Naive B cell (primary cell): Measurements from ENCODE around the gene ITPKB. TPM values are rescaled to one million over a fixed set of nuclear protein-coding genes. Genes with fewer than 3 reads are reported as not detected.

ENCODE experiments used
- ATAC-seq, 2 donors: fragments of 150-1000 bp; cut with Tn5 transposase; 2 replicates each; pipeline ENCODE4 v1.10.0; 2021; ENCODE audit warnings: low read depth in 2 of 2, mild to moderate bottlenecking in 2 of 2, moderate library complexity in 2 of 2
- DNase-seq: peaks from one replicate; pipeline ENCODE4 v3.0.0; 2022
- H3K27ac Mint-ChIP-seq, 6 donors: one replicate each; pipeline ENCODE4 v1.8.0; 2020 to 2022; ENCODE audit warnings: mild to moderate bottlenecking in 6 of 6, mixed read lengths in 6 of 6, moderate library complexity in 5 of 6, inconsistent platforms in 2 of 6
- H3K27me3 Mint-ChIP-seq, 3 donors: one replicate each; pipeline ENCODE4 v1.8.0; 2021 to 2022; ENCODE audit warnings: mixed read lengths in 3 of 3, mild to moderate bottlenecking in 1 of 3
- H3K36me3 Mint-ChIP-seq, 2 donors: one replicate each; pipeline ENCODE4 v1.8.0; 2020 to 2022; ENCODE audit warnings: mixed read lengths in 2 of 2, inconsistent platforms in 1 of 2, mild to moderate bottlenecking in 1 of 2
- H3K4me1 Mint-ChIP-seq, 3 donors: one replicate each; pipeline ENCODE4 v1.8.0; 2020 to 2022; ENCODE audit warnings: mixed read lengths in 3 of 3, inconsistent platforms in 1 of 3, mild to moderate bottlenecking in 1 of 3, moderate library complexity in 1 of 3
- H3K4me3 Mint-ChIP-seq, 8 donors: one replicate each; pipeline ENCODE4 v1.8.0; 2020 to 2022; ENCODE audit warnings: mild to moderate bottlenecking in 8 of 8, mixed read lengths in 8 of 8, moderate library complexity in 8 of 8, inconsistent platforms in 2 of 8
- H3K9me3 Mint-ChIP-seq, 7 donors: one replicate each; pipeline ENCODE4 v1.8.0; 2020 to 2022; ENCODE audit warnings: mixed read lengths in 7 of 7, mild to moderate bottlenecking in 5 of 7, inconsistent platforms in 2 of 7, moderate library complexity in 1 of 7
- polyA plus RNA-seq, 6 donors: library from polyadenylated mRNA; unstranded; fragments of 300-500 nt; fragmentation: Illumina TruSeq; gene quantifications; one replicate each; pipeline ENCODE4 v1.2.3, GENCODE V29; 2021; ENCODE audit warnings: low read depth in 6 of 6

Gene ITPKB
- polyA plus RNA-seq, 6 donors from 2014 or later = 24.5 to 48.9 (median 34.1) TPM

DNA sequence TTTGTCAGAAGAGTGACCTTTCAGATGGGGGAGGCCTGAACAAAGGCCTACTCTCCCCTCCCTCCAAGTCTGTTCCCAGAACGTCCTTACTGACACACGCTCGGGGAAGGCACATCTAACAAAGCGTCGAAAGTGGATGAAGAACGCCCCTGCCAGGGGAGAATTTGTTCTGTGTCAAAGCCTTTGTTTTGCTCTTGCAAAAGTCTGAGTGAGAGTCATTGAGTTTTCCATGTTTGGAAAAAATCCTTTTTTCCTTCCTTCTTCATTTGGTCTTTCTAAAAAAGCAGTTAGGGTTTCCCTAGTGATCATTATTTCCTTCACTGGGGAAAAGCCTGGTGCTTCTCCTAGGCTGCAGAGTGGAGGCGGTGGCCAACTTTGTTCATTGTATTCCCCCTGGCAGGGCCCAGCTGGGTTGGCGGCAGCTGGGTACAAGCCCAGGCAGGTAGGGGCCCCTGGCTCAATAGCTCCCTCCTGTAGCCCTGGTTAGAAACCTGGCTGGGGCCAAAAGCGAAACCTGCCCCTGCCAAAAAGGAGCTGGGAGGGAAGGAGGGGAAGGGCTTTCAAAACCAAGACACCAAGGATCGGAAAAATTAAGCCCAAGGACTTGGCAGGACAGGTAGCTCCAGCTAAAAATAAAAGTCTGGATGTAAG, 81.1 kb downstream of the ITPKB start:
- peak overlapping the region in 3 of 6 donors; percentile 65 to 84 (median 84) for H3K27ac Mint-ChIP-seq

DNA sequence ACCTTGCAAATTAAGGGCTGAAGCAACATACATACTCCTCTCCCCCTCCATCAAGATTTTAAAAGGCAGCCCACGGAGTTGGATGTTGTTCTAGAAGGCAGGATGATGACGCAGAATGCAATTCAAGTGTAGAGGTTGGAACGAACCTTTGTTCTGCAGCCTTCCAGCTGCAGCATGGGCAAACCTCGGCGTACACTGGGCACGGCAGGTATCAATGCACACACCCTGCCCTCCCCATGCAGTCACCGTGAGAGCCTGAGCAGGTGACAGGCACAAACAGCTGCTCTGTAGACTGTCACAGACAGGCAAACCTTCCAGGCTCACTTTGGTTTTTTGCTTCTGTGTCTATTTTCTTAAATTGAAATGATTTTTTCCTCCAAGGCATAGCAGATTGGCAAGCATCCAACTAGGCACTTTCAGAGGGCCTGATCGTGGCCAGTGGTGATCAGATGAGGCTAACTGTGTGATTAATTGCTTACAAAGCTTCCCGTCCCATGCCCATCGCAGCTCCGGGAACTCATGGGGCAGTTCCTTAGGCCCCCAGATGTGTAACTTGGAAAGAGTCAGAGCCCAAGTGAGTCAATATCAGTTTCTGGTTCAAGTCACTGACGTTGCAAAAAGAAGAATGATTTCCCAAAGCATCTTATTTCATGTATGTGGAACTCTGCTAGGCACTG, 82.3 kb downstream of the ITPKB start:
- no peaks in the 10 kb centered on the region for H3K36me3 Mint-ChIP-seq
- H3K27ac Mint-ChIP-seq = peak overlapping the region in 3 of 6 donors; percentile 44 to 81 (median 65)
- peaks cover 30 to 89% (median 30%) of the 10 kb centered on the region in 3 donors for H3K4me1 Mint-ChIP-seq
- H3K27me3 Mint-ChIP-seq = no peaks in the 10 kb centered on the region
- ATAC-seq (peak in 1 of 2 donors; percentile 9), DNase-seq (no peak)
- H3K9me3 Mint-ChIP-seq = no peaks in the 10 kb centered on the region
- peak overlapping the region; percentile 16 to 85 (median 57) for H3K4me3 Mint-ChIP-seq

More for the DNA sequence above, 81.1 kb downstream of the ITPKB start:
- no peaks in the 10 kb centered on the region for H3K27me3 Mint-ChIP-seq
- H3K9me3 Mint-ChIP-seq = no peaks in the 10 kb centered on the region
- H3K4me1 Mint-ChIP-seq = peaks cover 34 to 98% (median 40%) of the 10 kb centered on the region in 3 donors
- peak overlapping the region in 3 of 8 donors; percentile 27 to 69 (median 42) for H3K4me3 Mint-ChIP-seq
- no peak for ATAC-seq
- no peak for DNase-seq
- no peaks in the 10 kb centered on the region for H3K36me3 Mint-ChIP-seq

DNA sequence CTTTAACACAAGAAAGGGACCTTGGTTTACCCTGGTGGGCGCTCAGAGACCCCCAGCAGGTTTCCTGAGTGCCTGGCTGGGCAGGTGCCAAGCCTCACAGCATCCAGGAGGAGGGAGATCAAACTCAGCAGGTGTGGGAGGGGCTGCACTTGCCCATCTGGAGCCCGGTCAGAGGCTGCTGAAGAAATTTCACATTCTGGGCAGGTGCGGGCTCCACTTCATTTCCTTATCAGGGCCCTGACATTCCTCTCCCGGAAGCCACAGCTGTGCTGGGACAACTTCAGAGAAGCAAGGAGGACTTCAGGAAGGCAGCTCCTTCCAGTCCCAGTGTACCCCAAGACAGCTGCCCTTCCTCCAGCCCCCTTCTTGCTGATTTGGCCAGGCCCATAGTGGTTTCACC, 82.9 kb downstream of the ITPKB start:
- H3K9me3 Mint-ChIP-seq = no peaks in the 10 kb centered on the region
- peaks cover 24 to 84% (median 25%) of the 10 kb centered on the region in 3 donors for H3K4me1 Mint-ChIP-seq
- H3K36me3 Mint-ChIP-seq = no peaks in the 10 kb centered on the region
- ATAC-seq (no peak), DNase-seq (no peak)
- H3K27ac Mint-ChIP-seq = peak overlapping the region in 3 of 6 donors; percentile 44 to 81 (median 65)
- H3K4me3 Mint-ChIP-seq = peak overlapping the region in 7 of 8 donors; percentile 56 to 89 (median 70)
- H3K27me3 Mint-ChIP-seq = no peaks in the 10 kb centered on the region

DNA sequence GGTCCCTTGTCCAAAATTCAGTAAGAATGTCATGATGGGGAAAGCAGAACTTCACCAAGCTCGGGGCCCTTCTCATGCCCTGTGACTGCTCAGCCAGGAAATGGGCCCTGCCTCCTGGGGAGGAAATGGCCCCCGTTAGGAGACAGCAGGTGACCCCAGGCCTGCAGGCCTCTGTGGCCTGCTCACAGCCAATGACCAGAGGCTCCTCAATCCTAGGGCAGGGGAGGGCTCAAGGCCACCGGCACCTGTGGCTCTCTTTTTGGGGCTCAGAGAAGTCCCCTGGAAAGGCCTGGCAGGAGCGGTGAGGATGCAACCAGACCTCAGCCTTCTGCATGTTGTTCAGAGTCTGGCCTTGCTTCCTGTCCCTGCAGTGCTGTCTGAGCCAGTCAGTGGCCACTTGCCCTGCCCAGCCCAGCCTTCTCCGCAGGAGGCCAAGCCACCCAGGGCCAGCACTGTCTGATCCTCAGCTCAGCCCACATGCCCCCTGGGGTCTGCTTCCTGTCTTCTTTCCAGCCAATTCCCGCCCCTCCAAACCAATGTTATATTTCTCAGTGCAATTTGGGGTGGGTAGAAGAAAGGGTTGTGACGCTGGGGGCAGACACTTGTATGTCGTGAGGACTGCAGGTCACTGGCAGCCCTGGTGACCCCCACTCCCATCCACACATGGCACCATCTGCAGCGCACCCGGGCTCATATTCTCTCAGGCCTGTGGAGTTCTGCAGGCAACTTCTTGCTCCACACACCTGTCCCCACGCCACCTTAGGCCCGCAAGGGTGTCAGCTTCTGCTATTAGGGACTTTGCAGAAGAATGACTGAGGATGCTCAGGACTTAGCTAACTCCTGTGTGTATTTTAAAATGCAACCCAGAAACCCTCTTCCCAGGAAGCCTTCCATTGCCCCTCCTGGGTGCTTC, 83.6 kb downstream of the ITPKB start:
- Mint-ChIP-seq H3K27ac (peak overlapping the region in 3 of 6 donors; percentile 58 to 99 (median 98)), H3K27me3 (no peaks in the 10 kb centered on the region), H3K4me3 (peak overlapping the region; percentile 44 to 90 (median 80)), H3K9me3 (no peaks in the 10 kb centered on the region), H3K4me1 (peaks cover 24 to 77% (median 26%) of the 10 kb centered on the region in 3 donors), H3K36me3 (no peaks in the 10 kb centered on the region)
- ATAC-seq = peak; percentile 44 to 45
- DNase-seq = peak; percentile 65

DNA sequence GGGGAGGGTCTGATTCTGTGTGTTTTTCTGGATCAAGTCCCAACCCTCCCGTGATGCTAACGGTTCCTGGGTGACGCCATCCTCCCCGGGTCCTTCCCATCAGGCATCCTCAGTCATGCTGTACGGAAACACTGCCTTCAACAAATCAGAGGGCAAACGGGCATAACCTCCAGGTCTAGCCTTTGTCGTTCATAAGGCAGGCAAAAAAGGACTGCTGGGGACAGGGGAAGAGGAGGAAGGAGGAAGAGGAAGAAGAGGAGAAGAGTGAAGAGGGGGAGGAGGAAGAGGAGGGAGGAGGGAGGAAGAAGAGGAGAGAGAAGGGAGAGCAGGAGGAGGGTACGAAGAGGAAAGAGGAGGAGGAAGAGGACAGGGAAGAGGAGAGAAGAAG, 84.4 kb downstream of the ITPKB start:
- H3K27ac Mint-ChIP-seq = peak overlapping the region in 2 of 6 donors; percentile 98 to 99
- ATAC-seq (no peak), DNase-seq (no peak)

DNA sequence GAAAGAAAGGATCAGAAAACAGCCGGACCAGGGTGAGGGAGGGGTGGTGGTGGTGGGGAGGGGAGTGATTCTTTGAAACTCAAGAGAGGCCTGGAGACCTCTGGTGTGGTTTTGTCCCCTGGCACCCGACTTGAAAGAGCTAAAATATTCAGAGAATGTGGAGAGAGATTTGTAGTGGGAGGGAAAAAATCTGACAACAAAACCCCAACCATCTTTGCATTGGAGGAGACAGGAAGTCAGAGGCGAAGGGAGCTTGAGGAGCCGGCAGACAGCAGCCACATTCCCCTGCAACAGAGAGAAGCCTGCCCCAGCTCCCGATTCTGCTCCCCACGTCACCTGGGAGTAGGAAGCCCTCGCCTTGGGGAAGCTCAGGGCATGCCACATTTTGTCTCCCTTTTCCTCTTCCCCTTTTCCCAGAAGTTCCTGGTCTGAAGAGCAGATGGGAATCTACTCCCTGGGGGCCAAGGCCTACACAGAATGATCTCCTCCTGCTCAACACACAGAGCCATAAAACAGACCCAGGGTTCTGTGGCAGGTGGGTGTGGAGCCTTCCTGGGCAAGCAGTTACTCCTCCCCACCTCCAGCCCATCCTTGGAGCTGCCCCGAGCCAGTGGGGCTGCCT, 84.9 kb downstream of the ITPKB start:
- Mint-ChIP-seq H3K9me3 (no peaks in the 10 kb centered on the region), H3K36me3 (no peaks in the 10 kb centered on the region), H3K27me3 (no peaks in the 10 kb centered on the region), H3K4me3 (peak overlapping the region; percentile 63 to 90 (median 84)), H3K4me1 (peaks cover 22 to 66% (median 23%) of the 10 kb centered on the region in 3 donors), H3K27ac (peak overlapping the region in 2 of 6 donors; percentile 98 to 99)
- DNase-seq (no peak), ATAC-seq (no peak)

More for the DNA sequence above, 84.4 kb downstream of the ITPKB start:
- no peaks in the 10 kb centered on the region for H3K27me3 Mint-ChIP-seq
- H3K4me3 Mint-ChIP-seq = peak overlapping the region; percentile 44 to 90 (median 80)
- H3K4me1 Mint-ChIP-seq = peaks cover 23 to 69% (median 23%) of the 10 kb centered on the region in 3 donors
- H3K36me3 Mint-ChIP-seq = no peaks in the 10 kb centered on the region
- no peaks in the 10 kb centered on the region for H3K9me3 Mint-ChIP-seq

DNA sequence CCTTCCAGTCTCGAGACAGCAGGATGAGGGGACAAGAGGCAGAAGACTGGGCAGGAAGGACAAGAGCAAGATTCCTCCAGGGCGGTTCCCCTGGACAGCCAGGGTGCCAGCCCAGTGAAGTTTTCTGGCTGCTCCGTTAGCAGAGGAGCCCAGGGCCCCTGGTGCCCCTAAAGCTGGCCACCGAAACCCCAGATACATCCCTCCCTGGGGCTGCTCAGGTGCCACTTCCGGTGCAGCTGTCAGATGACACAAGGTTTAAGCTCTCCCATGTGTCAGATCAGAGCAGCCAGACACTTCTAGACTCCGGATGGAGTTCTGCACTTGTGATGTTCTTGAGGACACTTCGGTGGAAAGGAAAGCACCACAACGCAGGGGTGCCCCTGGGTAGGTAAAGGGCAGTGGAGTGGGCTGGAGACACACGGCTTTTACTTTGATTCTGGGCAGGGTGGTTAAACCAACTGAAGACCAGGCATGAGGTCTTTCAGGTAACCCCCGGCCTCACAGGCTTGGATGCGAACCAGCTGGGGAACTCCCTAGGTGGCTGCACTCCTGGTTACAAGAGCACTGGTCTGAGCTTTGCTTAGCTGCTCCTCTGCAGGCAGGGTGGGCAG, 85.7 kb downstream of the ITPKB start:
- H3K27ac Mint-ChIP-seq = peak overlapping the region in 2 of 6 donors; percentile 98 to 99
- ATAC-seq (peak; percentile 81 to 84), DNase-seq (peak; percentile 72)
- H3K4me3 Mint-ChIP-seq = peak overlapping the region; percentile 63 to 90 (median 84)
- H3K36me3 Mint-ChIP-seq = peaks cover 0 to 2% of the 10 kb centered on the region in 2 donors
- H3K9me3 Mint-ChIP-seq = no peaks in the 10 kb centered on the region
- no peaks in the 10 kb centered on the region for H3K27me3 Mint-ChIP-seq
- H3K4me1 Mint-ChIP-seq = peaks cover 20 to 58% (median 20%) of the 10 kb centered on the region in 3 donors

DNA sequence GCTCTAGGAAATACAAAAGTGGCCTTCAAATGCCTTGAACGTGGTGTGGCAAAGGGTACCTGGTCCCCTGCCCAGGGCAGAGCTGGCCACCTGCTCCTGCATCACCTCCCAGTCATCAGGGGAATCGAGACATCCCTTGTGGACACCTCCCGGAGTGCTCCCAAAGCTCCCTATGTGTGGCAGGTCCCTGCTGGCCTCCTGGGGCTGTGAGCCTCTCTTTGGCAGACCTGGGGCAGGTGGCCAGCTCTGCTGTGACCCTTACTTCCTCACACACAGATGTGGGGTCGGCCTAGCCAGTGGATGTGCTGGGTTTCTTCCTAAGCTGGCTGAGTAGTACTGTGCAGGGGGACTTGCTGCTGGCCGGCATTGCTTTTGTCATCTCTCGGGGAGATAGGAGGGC, 86.5 kb downstream of the ITPKB start:
- H3K4me3 Mint-ChIP-seq = peak overlapping the region in 4 of 8 donors; percentile 21 to 82 (median 76)
- H3K9me3 Mint-ChIP-seq = no peaks in the 10 kb centered on the region
- peaks cover 0 to 8% of the 10 kb centered on the region in 2 donors for H3K36me3 Mint-ChIP-seq
- no peak for DNase-seq
- no peaks in the 10 kb centered on the region for H3K27me3 Mint-ChIP-seq
- peaks cover 19 to 50% (median 20%) of the 10 kb centered on the region in 3 donors for H3K4me1 Mint-ChIP-seq
- peak overlapping the region in 2 of 6 donors; percentile 78 to 98 for H3K27ac Mint-ChIP-seq
- ATAC-seq = no peak

DNA sequence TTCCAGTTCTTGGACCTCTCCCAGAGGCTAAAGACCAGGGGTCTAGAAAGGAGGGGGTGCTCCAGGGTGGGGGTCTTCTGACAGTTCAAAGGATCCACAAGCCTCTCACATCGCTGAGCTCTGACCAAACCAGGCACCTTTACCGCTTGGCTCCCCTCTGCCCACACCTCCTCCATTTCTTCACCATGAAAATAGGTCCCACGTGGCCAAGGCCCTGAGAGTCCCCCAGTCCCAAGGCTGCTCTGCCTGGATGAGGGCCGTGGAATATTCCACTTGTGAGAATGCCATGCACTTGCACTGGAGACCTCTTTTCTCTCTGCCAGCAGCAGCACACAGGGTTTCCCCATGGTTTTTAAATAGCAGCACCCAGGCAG, 87.4 kb downstream of the ITPKB start:
- Mint-ChIP-seq H3K9me3 (no peaks in the 10 kb centered on the region), H3K4me1 (peaks cover 19 to 42% (median 21%) of the 10 kb centered on the region in 3 donors), H3K4me3 (no peak overlapping the region), H3K36me3 (peaks cover 0 to 8% of the 10 kb centered on the region in 2 donors), H3K27ac (peak overlapping the region in 1 of 6 donors; percentile 35), H3K27me3 (no peaks in the 10 kb centered on the region)
- DNase-seq = no peak
- ATAC-seq = no peak

DNA sequence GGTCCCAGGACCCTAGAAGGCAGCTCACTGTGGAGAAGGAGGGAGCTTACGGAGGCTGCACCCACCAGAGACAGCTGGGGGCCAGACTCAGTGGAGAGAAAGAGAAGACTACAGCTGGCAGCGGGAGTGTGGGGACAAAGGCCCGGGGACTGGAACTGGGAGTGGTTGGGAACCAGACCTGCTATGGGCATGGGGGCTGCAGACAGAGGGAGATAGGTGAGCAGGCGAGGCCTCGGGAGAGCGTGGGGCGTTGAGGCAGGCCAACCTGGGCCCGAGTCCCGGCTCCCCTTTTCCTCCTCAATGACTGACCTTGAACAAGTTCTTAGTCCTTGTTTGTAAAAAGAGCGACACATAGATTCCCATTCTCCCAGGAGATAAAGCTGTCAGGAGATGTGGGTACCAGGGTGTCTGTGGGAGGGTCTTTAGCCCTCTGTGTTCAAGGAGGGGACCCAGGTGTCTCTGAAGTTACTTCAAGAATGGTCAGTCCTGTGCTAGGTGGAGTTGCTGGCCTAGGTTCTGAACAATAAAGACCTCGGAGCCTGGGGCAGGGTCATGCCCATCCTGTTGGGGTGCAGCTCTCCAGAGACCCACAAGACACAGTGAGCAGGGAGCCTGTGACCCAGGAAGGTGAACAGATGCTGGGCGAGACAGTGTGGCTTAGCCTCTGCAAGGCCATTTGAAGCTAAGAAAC, 87.9 kb downstream of the ITPKB start:
- no peak for ATAC-seq
- no peaks in the 10 kb centered on the region for H3K27me3 Mint-ChIP-seq
- peaks cover 0 to 8% of the 10 kb centered on the region in 2 donors for H3K36me3 Mint-ChIP-seq
- DNase-seq = no peak
- peak overlapping the region in 2 of 8 donors; percentile 41 to 42 for H3K4me3 Mint-ChIP-seq
- peak overlapping the region in 4 of 6 donors; percentile 21 to 98 (median 72) for H3K27ac Mint-ChIP-seq
- H3K4me1 Mint-ChIP-seq = peaks cover 23 to 41% (median 26%) of the 10 kb centered on the region in 3 donors
- no peaks in the 10 kb centered on the region for H3K9me3 Mint-ChIP-seq

DNA sequence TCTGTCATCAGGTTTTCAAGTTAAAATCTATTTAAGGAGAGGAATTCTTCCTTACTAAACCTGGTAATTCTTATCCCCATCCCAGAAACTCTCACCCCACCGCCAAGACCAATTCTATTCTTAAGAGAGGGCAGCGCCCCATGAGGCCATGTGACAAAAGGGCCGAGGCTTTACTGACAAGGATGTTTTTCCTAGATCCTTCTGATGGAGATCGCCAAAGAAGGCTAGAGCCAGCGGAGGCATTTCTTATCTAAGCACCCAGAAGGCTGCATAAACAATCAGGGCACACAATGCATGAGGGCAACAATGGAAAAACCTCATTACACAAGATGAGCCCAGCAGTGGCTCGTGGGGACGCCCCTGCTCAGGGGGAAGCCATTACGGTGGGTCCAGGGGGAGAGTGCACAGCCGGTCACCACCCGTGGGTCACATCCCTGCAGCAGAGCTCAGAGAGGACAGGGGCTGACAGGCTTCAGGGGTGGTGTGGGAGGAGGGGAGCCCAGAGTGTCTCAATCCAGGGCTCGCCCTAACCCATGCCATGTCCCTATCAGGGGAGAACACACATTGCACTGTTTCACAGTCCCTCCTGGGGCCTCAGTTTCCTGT, 88.7 kb downstream of the ITPKB start:
- DNase-seq = no peak
- H3K4me1 Mint-ChIP-seq = peaks cover 29 to 39% (median 34%) of the 10 kb centered on the region in 3 donors
- H3K27me3 Mint-ChIP-seq = no peaks in the 10 kb centered on the region

More for the DNA sequence above, 88.7 kb downstream of the ITPKB start:
- H3K27ac Mint-ChIP-seq = peak overlapping the region in 4 of 6 donors; percentile 34 to 82 (median 60)
- H3K36me3 Mint-ChIP-seq = peaks cover 0 to 8% of the 10 kb centered on the region in 2 donors
- ATAC-seq = no peak
- H3K9me3 Mint-ChIP-seq = no peaks in the 10 kb centered on the region
- H3K4me3 Mint-ChIP-seq = no peak overlapping the region
